ENCODE measurements around the gene EXOC7.
"Not testable (repeated sequence)": the region's sequence is repeated elsewhere in the genome, so short reads cannot be mapped to it uniquely, and the experiment has no call there.

EXOC7 gene

DNA sequence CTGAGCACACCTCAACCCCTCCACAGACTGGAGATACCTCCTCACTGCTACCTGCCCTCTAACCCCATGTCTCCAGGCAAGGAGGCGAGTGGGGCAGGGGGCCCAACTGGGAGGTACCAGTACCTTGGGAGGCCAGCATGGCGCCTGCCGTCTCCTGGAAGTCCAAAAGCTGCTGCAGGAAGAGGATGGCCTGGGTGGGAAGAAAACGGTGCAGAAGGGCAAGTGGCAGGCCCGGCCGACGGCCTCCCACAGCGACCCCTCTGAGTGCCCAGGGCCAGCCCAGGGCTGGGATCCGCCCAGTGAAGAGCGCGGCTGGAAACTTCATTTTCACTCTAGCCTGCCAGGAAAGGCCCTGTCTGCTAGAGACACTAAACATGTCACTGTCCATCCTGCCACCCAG is 16.1 kb downstream of the EXOC7 start:
- DNase-seq (ENCODE audit: low spot score), result no peak

DNA sequence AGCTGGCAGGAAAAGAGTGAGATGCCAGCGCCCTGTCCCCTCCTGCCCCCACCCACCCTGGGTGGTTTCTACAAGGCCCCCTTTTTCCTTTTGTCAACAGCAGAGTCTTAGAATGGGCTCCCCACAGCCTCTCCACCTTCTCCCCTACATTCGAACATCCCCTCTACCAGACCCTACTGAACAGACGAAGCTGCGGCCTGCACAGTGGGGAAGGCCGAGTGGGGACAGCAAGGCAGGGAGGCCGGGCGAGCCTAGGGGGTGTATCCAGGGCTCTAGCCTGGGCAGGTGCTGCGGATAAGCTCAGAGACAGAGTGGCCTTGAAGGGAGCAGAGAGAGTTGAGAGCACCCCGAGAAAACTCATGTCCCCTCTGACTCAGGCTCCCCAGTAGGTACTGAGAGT is 17.2 kb downstream of the EXOC7 start:
- DNase-seq (ENCODE audit: low spot score), result peak; percentile 3

DNA sequence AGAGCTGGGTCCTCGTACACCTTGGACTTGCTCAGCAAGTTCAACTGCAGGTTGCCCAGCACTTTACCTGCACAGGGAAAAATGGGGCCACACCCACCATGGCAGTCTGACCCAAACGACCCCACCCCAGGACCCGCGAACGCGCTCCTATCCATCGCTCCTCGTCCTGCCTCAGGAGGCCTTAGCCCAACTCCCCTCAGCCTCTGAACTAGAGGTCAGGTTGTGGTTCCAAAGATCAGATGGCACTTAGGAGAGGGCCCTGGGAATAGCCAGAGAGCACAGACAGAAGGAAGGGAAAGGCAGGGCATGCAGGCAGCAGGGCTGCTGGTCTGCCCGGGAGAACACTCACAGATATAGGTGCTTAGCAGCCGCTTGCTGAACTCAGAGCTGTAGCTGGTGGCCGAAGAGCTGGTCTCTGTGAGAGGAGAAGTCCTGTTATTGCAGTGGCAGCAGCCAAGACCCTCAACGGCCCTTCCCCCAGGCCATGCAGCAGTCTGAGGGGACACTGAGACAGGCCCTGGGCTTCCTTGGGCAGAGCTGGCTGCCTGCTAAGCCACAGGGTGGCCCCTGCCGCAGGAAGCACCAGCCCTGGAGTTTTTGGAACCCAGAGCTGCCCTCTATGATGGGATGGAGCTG is 17.7 kb downstream of the EXOC7 start:
- DNase-seq (ENCODE audit: low spot score), result peak; percentile 3

DNA sequence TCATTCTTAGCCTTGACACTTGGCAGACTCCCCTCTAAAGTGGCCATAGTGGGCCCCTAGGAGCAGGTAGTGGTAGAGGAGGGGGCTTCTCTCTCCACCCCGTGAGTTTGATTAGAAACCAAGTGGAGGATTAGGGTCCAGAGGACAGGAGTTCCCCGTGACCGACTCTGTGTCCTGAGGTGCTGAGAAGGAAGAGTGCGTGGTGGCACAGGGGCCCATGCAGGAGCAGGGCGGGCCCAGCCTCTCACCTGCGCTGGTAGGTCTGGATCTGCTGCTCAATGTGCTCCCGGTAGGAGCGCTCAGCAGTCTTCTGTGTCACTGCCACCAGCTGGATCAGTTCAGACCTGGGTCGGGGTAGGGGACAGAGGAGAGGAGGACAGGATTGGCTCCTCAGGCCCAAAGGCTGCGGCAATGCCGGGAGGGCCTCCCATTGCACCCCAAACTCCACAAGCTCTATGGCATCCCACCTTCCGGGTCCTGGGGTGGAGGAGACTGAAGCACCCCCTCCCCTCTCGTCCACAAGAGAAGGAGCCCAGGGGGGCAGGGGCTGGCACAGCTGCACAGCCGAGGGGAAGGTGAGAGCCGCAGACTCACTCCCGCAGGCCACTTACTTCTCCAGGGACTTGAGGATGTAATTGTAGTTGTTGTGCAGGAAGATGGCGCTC is 18.4 kb downstream of the EXOC7 start:
- no peak for DNase-seq (ENCODE audit: low spot score)

DNA sequence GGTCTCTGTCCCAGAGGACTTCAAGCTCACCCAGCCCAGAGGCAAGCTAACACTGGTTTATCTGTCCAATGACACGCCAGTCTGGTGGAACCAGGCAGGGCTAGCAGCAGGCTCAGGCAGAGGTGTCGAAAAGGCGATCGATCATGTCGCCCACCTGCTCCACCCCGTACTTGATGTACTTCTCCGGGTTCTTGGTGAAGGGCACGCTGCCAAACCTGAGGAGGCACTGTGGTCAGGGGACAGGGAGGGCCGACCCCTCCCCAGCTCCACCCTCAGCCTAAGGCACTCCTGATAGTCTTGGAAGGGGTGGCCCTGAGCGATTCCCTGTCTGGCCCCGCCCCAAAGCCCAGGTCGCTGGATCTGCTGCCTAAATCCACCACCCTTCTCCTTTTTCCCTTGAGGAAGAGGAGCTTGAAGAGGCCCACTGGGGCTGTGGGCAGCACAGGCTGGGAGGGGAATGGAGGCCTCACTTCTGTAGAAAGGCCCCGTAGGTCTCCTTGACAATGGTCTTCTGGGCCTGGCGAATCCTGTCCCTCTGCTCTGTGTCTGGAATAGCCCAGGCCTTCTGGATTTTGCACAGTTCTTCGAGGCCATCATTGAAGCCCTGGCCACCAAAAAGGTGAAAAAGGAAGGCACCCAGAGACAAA is 19.9 kb downstream of the EXOC7 start:
- no peak for DNase-seq (ENCODE audit: low spot score)

DNA sequence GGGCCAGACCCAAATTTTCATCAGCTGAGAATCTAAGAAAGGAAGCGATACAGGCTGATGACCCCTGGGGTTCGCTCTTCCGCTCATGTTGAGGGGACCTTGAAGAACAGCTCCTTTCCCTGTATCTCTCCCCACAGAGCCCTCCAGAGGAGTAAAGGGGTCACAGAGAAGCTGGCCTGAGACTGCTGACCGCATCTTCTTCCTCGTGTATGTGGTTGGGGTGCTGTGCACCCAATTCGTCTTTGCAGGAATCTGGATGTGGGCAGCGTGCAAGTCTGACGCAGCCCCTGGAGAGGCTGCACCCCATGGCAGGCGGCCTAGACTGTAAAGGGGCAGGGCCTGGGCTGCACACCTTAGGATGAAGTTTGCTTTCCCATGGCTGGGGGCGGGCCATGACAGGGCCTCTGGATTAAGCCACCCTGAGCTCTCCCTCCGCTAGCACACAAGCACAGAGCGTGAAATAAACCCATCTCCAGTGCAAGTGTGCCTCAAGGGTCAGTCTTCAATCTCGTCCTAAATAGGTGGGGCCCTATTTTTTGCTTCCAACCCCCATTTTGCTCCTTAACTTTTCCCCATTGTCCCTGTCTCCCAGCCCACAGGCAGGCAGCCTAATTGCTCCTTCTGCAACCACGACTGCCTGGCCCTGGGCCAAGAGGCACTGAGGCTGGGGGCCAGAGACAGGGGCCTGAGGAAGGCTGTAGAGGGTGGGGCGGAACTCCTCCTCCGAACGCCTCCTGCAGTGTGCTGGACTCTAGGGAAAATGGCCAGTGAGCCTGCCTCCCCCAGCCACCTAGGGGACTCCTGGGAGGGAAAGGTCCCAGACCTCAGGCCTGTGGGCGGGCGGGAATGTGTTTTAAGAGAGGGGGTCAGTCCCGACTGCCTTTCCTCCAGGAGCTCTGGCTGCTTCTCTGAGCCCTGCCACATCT is 21.0 kb downstream of the EXOC7 start:
- DNase-seq (ENCODE audit: low spot score), result no peak

DNA sequence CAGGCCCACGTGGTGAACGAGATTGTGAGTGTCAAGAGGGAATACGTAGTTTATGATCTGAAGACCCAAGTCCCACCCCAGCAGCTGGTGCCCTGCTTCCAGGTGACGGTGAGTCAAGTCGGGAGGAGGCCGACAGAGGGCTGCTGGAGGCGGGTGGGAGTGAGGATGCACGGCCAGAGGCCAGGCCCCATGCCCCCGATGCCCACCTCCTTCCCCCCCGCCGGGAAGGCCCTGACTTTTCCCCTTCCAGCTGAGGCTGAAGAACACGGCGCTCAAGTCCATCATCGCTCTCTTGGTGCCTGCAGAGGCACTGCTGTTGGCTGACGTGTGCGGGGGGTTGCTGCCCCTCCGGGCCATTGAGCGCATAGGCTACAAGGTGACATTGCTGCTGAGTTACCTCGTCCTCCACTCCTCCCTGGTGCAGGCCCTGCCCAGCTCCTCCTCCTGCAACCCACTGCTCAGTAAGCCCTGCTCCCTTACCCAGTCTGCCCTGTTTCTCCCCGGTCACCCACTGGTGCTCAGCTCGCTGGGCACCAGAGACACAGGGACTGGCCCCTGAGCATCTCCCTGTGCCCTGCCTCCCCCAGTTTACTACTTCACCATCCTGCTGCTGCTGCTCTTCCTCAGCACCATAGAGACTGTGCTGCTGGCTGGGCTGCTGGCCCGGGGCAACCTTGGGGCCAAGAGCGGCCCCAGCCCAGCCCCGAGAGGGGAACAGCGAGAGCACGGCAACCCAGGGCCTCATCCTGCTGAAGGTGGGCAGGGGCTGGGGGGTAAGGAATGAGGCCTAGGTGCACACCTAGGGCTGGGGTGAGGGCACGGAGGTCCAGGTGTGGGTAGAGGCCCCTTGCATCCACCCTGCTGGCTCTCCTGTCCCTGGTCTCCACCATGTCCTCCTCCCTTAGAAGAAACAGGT is 22.0 kb downstream of the EXOC7 start:
- DNase-seq (ENCODE audit: low spot score), result no peak

DNA sequence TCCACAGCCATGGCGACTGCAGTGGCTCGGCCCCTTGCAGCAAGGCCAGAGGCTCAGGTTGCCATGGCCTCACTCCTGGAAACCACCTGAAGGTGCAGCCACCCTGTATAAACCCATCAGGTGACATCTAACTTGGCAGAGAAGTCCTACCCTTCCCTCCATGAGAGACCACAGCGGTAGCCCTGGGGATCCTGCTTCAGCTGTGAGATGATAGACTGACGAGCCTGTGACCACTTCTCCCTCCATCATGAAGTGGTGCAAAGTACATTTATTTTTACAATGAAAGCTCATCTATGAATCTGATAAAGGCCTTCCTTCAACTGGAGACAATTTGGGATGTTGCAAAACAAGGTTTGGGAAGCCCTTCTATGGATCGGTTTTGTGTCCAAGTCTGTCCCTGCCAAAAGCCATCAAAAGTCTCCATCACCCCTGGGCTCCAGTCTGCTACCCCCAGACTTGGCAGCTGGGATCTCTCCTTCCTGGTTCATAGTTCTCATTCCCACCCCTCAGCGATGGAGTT is 22.8 kb downstream of the EXOC7 start:
- no peak for DNase-seq (ENCODE audit: low spot score)

DNA sequence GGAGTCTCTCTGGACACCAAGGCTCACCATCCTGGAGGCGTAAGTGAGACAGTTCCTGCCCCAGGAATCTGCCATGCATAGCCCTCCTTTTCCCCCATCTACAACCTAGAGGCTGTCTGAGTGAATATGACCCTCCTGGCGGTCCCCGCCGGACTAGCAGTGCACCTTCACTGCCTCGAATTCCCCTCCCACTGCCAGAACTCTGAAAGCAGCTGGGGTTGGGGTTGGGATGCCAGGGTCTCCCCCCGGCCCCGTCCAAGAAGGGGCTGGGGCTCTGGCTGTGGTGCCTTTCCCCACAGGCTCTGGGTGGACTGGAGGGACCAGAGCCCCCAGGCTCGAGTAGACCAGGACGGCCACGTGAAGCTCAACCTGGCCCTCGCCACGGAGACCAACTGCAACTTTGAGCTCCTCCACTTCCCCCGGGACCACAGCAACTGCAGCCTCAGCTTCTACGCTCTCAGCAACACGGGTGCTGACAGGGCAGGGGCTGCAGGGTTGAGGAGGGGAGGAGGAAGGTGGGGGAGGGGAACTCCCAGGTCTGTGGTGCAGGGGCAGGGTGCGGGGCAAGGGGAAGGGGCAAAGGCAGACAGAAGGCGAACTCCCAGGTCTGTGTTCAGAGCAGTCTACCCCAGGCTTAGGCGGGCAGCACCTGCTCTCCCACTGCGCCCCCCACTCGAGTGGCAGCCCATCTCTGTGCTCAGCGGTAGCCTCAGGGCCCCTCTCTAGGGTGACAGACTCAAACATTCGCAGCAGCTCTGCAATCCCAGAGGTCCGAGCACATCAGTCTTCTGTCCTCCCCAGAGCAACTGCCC is 23.4 kb downstream of the EXOC7 start:
- DNase-seq (ENCODE audit: low spot score), result no peak

DNA sequence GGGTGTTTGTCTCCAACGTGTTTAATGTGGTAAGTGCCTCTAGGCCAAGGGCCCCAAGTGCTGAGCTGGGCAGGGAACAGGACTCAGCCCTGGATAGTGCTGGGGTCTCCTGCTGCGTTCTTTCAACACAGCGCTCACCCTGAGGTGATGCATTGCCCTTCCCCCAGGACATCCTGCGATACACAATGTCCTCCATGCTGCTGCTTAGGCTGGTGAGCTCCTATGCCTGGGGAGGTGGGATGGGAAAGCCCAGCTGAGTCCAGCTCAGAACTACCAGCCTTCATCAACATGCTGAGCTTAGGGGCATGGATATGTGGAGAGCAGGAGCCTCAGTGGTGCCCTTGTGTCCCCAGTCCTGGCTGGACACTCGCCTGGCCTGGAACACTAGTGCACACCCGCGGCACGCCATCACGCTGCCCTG is 24.0 kb downstream of the EXOC7 start:
- DNase-seq (ENCODE audit: low spot score), result no peak

DNA sequence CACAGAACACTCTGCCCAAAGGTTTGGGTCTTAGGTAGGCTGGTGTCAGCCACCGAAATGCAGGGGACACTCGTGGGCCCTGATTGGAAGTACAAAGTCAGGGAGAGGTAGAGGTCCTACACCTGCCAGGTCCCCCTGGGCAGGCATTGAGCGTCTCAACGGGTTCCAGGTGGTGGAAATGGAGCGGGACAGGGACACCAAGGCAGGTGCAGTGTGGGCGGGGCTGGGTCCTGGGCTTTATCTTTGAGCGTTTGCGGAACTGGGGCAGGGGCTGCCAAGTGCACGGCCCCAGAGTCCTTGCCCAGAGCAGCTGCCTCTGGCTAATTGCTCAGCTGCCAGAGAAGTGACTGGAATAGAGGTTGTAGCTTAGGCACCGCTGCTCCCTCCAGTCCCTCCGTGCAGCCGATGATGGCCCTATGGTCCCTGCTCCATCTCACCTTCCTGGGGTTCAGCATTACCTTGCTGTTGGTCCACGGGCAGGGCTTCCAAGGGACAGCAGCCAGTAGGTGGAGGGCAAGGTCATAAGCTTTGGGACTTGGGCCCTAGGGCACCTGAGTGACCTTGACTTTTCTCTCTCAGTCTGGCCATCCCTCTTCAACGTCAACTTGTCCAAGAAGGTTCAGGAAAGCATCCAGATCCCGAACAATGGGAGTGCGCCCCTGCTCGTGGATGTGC is 24.6 kb downstream of the EXOC7 start, which contains the start of gene ZACN:
Gene ZACN (plus strand): TSS at position 323 of the 675 bp plus-strand sequence. CDS start 83 bp downstream, at position 406.
- no peak for DNase-seq (ENCODE audit: low spot score)

DNA sequence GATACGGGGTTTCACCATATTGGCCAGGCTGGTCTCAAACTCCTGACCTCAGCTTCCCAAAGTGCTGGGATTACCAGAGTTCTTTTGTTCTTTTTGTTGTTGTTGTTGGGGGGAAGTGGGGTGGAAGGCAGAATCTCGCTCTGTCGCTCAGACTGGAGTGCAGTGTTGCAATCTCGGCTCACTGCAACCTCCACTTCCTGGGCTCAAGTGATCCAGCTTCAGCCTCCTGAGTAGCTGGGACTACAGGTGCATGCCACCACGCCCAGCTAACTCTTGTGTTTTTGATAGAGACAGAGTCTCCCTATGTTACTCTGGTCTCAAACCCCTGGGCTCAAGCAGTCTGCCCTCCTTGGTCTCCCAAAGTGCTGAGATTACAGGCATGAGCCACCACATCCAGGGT is 25.2 kb downstream of the EXOC7 start:
- DNase-seq (ENCODE audit: low spot score), result not testable (repeated sequence)

DNA sequence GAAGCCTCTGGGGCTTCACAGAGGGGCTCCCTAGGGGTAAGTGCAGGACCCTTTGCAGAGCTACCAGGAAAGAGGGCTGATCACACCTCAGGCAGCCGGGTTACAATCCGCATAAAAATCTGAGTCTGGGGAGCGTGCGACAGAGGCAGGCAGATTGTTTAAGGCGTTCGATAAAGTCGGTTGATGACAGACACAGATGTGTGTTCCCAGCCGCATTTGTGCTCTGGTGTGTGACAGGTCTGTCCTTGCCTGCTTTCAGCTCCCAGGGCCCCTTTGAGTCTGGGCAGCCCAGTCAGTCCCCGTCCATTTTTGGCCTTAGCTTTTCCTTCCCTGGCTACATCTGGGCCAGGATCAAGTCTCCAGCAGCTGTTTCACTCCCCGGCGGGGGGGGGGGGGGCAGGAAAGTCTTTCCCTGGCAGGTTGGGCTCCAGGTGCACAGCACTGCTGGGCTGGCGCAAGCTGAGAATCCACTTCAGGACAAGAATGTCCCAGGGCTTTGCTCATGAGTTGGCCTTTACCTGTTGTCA is 25.9 kb downstream of the EXOC7 start:
- peak; percentile 35 for DNase-seq (ENCODE audit: low spot score)

DNA sequence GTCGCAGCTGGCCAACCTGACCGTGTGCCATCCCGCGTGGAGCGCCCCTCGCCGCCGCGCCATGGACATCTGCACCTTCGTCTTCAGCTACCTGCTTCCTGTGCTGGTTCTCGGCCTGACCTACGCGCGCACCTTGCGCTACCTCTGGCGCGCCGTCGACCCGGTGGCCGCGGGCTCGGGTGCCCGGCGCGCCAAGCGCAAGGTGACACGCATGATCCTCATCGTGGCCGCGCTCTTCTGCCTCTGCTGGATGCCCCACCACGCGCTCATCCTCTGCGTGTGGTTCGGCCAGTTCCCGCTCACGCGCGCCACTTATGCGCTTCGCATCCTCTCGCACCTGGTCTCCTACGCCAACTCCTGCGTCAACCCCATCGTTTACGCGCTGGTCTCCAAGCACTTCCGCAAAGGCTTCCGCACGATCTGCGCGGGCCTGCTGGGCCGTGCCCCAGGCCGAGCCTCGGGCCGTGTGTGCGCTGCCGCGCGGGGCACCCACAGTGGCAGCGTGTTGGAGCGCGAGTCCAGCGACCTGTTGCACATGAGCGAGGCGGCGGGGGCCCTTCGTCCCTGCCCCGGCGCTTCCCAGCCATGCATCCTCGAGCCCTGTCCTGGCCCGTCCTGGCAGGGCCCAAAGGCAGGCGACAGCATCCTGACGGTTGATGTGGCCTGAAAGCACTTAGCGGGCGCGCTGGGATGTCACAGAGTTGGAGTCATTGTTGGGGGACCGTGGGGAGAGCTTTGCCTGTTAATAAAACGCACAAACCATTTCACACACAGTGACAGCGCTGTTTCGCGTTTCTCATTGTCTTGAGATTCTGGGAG is 26.6 kb downstream of the EXOC7 start:
- DNase-seq (ENCODE audit: low spot score), result no peak

DNA sequence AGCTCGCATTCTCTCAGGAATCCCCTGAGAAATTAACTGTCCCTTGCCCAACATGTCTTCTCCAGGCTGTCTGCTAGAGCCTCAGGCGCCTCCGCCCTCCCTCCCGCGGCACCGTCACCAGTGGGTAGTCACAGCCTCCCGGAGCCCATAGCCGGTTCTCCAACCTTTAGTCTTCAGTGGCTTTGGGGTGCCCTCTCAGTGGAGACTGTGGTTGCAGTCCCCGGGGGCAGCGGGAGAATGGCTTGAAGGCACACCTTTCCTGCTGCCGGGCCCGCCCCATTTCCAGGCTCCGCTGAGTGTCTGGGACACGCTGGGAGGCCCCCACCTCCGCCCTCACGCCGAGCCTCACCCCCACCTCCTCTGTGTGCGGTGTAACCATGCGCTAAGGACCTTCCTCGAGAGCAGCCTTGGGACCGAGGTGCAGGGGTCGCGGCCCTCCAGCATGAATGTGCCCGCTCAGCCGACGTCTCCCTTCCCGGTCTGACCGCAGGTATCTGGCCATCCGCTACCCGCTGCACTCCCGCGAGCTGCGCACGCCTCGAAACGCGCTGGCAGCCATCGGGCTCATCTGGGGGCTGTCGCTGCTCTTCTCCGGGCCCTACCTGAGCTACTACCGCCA is 27.3 kb downstream of the EXOC7 start:
- DNase-seq (ENCODE audit: low spot score), result no peak

DNA sequence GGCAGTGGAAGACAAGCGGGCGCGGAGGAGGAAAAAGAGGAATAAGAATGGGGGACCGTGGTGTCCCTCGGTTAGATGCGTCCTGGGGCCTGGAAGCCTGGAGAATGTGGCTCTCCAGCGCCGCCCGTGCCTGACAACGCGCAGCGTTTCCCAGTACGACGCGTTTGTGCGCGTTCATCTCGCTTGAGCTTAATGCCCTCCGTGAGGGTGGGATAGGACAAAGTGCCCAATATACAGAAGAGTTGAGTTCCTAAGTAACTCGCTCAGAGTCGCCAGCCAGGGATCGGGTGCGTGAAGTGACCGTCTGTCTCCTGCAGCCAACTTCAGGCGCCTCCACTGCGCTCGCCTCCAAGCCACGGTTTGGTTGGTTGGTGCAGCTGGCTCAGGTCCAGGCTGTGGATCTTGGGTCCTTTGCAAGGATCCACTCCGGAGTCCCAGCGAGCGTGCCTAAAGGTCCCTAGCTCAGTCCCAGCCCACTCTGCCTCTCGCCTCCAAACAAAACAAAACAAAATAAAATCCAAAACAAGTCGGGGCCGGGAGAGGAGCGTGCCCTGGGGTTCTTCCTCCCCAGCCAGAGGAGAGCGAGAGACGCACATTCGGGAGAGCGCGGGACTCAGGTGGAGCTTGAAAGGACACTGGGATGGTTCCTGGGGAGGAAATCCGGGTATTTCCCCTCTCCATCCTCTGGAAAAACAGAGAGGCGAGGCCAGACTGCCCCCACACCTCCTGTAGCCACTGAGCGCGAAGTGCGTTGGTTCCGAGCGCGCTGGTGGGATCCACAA is 28.0 kb downstream of the EXOC7 start:
- DNase-seq (ENCODE audit: low spot score), result peak; percentile 33

Measured in AG20443 (cell line).